SK-N-SH (cell line): ENCODE data around the gene CHD5. TPM values are rescaled to one million over a fixed set of nuclear protein-coding genes. Genes with fewer than 3 reads are reported as not detected.

Experiments used
- CTCF ChIA-PET: fragments of 300-600, 350-600 bp; formaldehyde crosslinking; extraction: SDS; loops from one replicate; lab custom pipeline; 2021; lab: Yijun Ruan, JAX
- POLR2A ChIA-PET: fragments of 350-600 bp; sonication (Branson Sonifier 250); formaldehyde crosslinking; extraction: SDS; loops from one replicate; lab custom pipeline; 2020; ENCODE audit warnings: antibody characterized with exemption, inconsistent platforms; lab: Yijun Ruan, JAX
- DNase-seq: peaks from one replicate; pipeline ENCODE4 v3.0.0; 2012
- H2AFZ ChIP-seq: fragments of 200-600 bp; sonication (generic); 2 replicates; pipeline ENCODE4 v1.8.1; 2016; ENCODE audit warnings: antibody characterized with exemption, mild to moderate bottlenecking, low read depth
- H3F3A ChIP-seq: fragments of 200-600 bp; sonication (generic); replicated peaks from 2 replicates; pipeline ENCODE3; 2016; ENCODE audit warnings: antibody characterized with exemption, mild to moderate bottlenecking; ENCODE audit not compliant: insufficient read depth
- H3K27ac ChIP-seq, 2 experiments: fragments of 200-500 bp in 1 of 2; fragments of 200-600 bp in 1 of 2; sonication (Bioruptor generic) in 1 of 2; sonication (generic), shearing (Covaris generic) in 1 of 2; 2 replicates each; pipeline versions ENCODE4 v1.5.1 to v1.6.1; 2014 to 2016; ENCODE audit warnings: low read depth in 2 of 2, inconsistent platforms in 1 of 2, low read length in 1 of 2, mild to moderate bottlenecking in 1 of 2, mixed read lengths in 1 of 2
- H3K27me3 ChIP-seq: fragments of 200-600 bp; sonication (generic), shearing (Covaris generic); 2 replicates; pipeline ENCODE4 v1.6.1; 2016; ENCODE audit warnings: mixed run types; ENCODE audit not compliant: insufficient read depth
- H3K36me3 ChIP-seq, 2 experiments: fragments of 200-500 bp in 1 of 2; fragments of 200-600 bp in 1 of 2; sonication (Bioruptor generic) in 1 of 2; sonication (generic) in 1 of 2; replicated peaks in 1 of 2; 2 replicates each; pipeline versions ENCODE3 to v1.5.1; 2014 to 2016; ENCODE audit warnings: low read length in 1 of 2, mild to moderate bottlenecking in 1 of 2; ENCODE audit not compliant: insufficient read depth in 2 of 2, control insufficient read depth in 1 of 2
- H3K4me1 ChIP-seq, 2 experiments: fragments of 200-500 bp in 1 of 2; fragments of 200-600 bp in 1 of 2; sonication (Bioruptor generic) in 1 of 2; sonication (generic), shearing (Covaris generic) in 1 of 2; 2 replicates each; pipeline versions ENCODE4 v1.5.1 to v1.6.1; 2014 to 2016; ENCODE audit warnings: low read depth in 1 of 2, low read length in 1 of 2, mixed run types in 1 of 2; ENCODE audit not compliant: insufficient read depth in 2 of 2, control insufficient read depth in 1 of 2
- H3K4me2 ChIP-seq: fragments of 200-600 bp; sonication (generic), shearing (Covaris generic); 2 replicates; pipeline ENCODE4 v1.6.1; 2017; ENCODE audit warnings: mixed run types
- H3K4me3 ChIP-seq, 2 experiments: fragments of 200-500 bp in 1 of 2; fragments of 200-600 bp in 1 of 2; sonication (Bioruptor generic) in 1 of 2; sonication (generic), shearing (Covaris generic) in 1 of 2; 2 replicates each; pipeline versions ENCODE4 v1.5.1 to v1.8.1; 2014 to 2016; ENCODE audit warnings: low read depth in 2 of 2, inconsistent platforms in 1 of 2, low read length in 1 of 2, mild to moderate bottlenecking in 1 of 2, mixed read lengths in 1 of 2, moderate library complexity in 1 of 2
- H3K79me2 ChIP-seq: fragments of 200-600 bp; sonication (generic); 2 replicates; pipeline ENCODE4 v1.8.1; 2017; ENCODE audit warnings: mild to moderate bottlenecking; ENCODE audit not compliant: insufficient read depth
- H3K9ac ChIP-seq: fragments of 200-600 bp; sonication (generic); 2 replicates; pipeline ENCODE4 v1.6.1; 2017; ENCODE audit warnings: mixed run types
- H3K9me2 ChIP-seq: fragments of 200-600 bp; sonication (generic); 2 replicates; pipeline ENCODE4 v1.6.1; 2017; ENCODE audit warnings: mixed run types
- H3K9me3 ChIP-seq: fragments of 200-600 bp; sonication (generic); 2 replicates; pipeline ENCODE4 v1.6.1; 2017; ENCODE audit warnings: mixed run types, mild to moderate bottlenecking, moderate library complexity
- H4K20me1 ChIP-seq: fragments of 200-600 bp; sonication (generic); 2 replicates; pipeline ENCODE4 v1.6.1; 2017; ENCODE audit warnings: mild to moderate bottlenecking, mixed run types; ENCODE audit not compliant: insufficient read depth
- EP300 ChIP-seq, 2 experiments: IDR thresholded peaks; 2 replicates each; pipeline versions ENCODE4 v1.4.0 to v1.6.1; 2012; ENCODE audit warnings: borderline replicate concordance in 1 of 2, low read depth in 1 of 2, low read length in 1 of 2
- JUND ChIP-seq: IDR thresholded peaks from 2 replicates; pipeline ENCODE4 v1.4.0; 2012
- MEF2A ChIP-seq: IDR thresholded peaks from 2 replicates; pipeline ENCODE4 v1.4.0; 2012; ENCODE audit warnings: low read depth, borderline replicate concordance
- MXI1 ChIP-seq: IDR thresholded peaks from 2 replicates; pipeline ENCODE4 v1.6.1; 2012; ENCODE audit warnings: mild to moderate bottlenecking, low read depth, low read length, improper control_type of control experiment
- POLR2AphosphoS5 ChIP-seq: IDR thresholded peaks from 2 replicates; pipeline ENCODE4 v1.6.1; 2012; ENCODE audit warnings: low read depth, low read length
- RCOR1 ChIP-seq: fragments of 150-350 bp; IDR thresholded peaks from 2 replicates; pipeline ENCODE4 v1.6.1; 2017; ENCODE audit warnings: antibody characterized with exemption, low read length
- RFX5 ChIP-seq: IDR thresholded peaks from 2 replicates; pipeline ENCODE4 v1.6.1; 2012; ENCODE audit warnings: mild to moderate bottlenecking, improper control_type of control experiment, low read length
- TAF1 ChIP-seq: IDR thresholded peaks from 2 replicates; pipeline ENCODE4 v1.6.1; 2012; ENCODE audit warnings: low read depth, mild to moderate bottlenecking, low read length, moderate library complexity, borderline replicate concordance
- TEAD4 ChIP-seq: IDR thresholded peaks from 2 replicates; pipeline ENCODE4 v1.4.0; 2012; ENCODE audit warnings: mild to moderate bottlenecking, borderline replicate concordance; ENCODE audit not compliant: insufficient read depth
- YY1 ChIP-seq: IDR thresholded peaks from 2 replicates; pipeline ENCODE4 v1.4.0; 2012; ENCODE audit warnings: low read depth, mild to moderate bottlenecking
- ZBTB33 ChIP-seq: IDR thresholded peaks from 2 replicates; pipeline ENCODE4 v1.4.0; 2012; ENCODE audit warnings: low read depth, borderline replicate concordance
- WGBS: methylation state at CpG from one replicate; pipeline ENCODE4 v1.1.6; 2017; ENCODE audit warnings: low lambda C conversion rate; 5-methylcytosine and 5-hydroxymethylcytosine counted together
- polyA plus RNA-seq, 3 experiments: library from polyadenylated mRNA; depleted of rRNA; stranded (reverse); fragments of >200 nt; gene quantifications; 2 replicates each; pipeline ENCODE4 v1.2.3, GENCODE V29; 2012
- TF ChIP-seq, protein P1 (sequence below): IDR thresholded peaks from 2 replicates; pipeline ENCODE4 v1.4.0; 2012; ENCODE audit warnings: low read depth
- TF ChIP-seq, protein P2 (sequence below): IDR thresholded peaks from 2 replicates; pipeline ENCODE4 v1.4.0; 2012; ENCODE audit warnings: low read depth, borderline replicate concordance
- TF ChIP-seq, protein P3 (sequence below): IDR thresholded peaks from 2 replicates; pipeline ENCODE4 v1.6.1; 2012; ENCODE audit warnings: mild to moderate bottlenecking, low read depth, low read length, moderate library complexity

The CHD5 gene
- polyA plus RNA-seq, 1 of the 3 experiments (the other 2 are of a cell fraction) = 0.26 TPM

DNA sequence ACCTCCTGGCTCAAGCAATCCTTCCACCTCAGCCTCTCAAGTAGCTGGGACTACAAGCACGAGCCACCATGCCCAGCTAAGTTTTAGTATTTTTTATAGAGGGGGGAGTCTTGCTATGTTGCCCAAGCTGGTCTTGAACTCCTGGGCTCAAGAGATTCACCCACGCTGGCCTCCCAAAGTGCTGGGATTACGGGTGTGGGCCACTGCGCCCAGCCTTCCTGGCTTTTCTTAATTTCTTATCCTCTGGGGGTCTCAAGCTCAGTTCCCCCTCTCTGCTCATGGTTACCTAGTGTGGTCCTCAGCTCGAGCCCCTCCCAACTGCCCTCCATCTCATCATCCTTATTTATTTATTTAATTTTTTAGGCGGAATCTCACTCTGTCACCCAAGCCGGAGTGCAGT, 22.1 kb upstream of the CHD5 start (continued):
- TF ChIP-seq, protein P1, sequence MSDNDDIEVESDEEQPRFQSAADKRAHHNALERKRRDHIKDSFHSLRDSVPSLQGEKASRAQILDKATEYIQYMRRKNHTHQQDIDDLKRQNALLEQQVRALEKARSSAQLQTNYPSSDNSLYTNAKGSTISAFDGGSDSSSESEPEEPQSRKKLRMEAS = no peak
- TF ChIP-seq MXI1 (no peak), JUND (no peak), MEF2A (no peak)

DNA sequence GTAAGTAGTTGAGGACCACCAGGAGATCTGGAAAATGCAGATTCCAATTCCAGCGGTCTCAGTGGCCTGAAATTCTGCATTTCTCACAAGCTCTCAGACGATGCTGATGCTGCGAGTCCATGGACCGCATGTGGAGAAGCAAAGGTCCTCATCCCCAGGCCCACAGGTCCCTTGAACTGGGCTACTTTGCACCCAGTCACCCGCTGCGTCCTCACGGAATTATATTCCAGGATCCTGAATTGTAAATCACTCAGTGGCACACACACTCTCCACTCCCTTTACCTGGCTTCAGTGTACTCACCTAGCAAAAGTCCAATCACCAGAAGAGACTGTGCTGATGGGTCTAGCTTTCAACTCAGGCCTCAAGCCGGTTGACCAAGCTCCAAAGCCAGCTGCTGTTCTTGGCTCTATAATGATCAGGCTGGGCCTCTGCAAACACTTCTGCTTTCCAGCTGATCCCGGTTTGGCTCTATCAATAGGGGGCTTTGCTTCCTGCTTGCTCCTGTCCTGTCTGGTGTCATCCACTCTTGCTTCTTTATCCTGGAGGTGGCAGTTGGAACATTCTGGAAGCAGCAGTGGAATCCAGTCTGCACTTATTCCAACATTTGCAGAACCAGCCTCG, 20.2 kb upstream of the CHD5 start:
- H3K79me2 ChIP-seq = peaks cover 46% of the 10 kb centered on the region
- 78% methylated on average over 10 of the region's 10 CpGs for WGBS
- peak overlapping the region; percentile 84 to 87; a peak in 3 of 4 replicates for H3K4me3 ChIP-seq
- H3K9me2 ChIP-seq = no peaks in the 10 kb centered on the region
- peak overlapping the region; percentile 74 to 91 for H3K27ac ChIP-seq
- H3K4me2 ChIP-seq = peak overlapping the region; percentile 69
- TF ChIP-seq RFX5 = no peak
- ChIA-PET POLR2A (no interaction called here), CTCF (interaction anchor here (0.9 to 4.9 kb wide), 6 partner anchors 8 to 44 kb away, joined by 3 to 32 read pairs (median 5); no protein-coding TSS in a partner anchor)
- H3K36me3 ChIP-seq = peaks cover 12 to 23% of the 10 kb centered on the region in 2 experiments
- H3K9me3 ChIP-seq = no peaks in the 10 kb centered on the region
- no peaks in the 10 kb centered on the region for H3K27me3 ChIP-seq
- H2AFZ ChIP-seq = peak overlapping the region; percentile 95
- H3K4me1 ChIP-seq = peaks cover 8 to 17% of the 10 kb centered on the region in 2 experiments; a peak in 3 of 4 replicates
- peaks cover 5% of the 10 kb centered on the region for H3F3A ChIP-seq
- no peak for DNase-seq
- H4K20me1 ChIP-seq = peaks cover 32% of the 10 kb centered on the region
- peak overlapping the region; percentile 98 for H3K9ac ChIP-seq

- Histone ChIP-seq H3K27me3 (no peaks in the 10 kb centered on the region), H3K36me3 (peaks cover 12 to 30% of the 10 kb centered on the region in 2 experiments), H3K4me3 (peak within 1 kb of the TSS; percentile 84 to 87), H3K4me1 (peaks cover 8 to 17% of the 10 kb centered on the region in 2 experiments; a peak in 3 of 4 replicates), H3K79me2 (peaks cover 54% of the 10 kb centered on the region), H3K9ac (peak within 1 kb of the TSS; percentile 98), H3K9me2 (no peaks in the 10 kb centered on the region), H4K20me1 (peaks cover 36% of the 10 kb centered on the region), H3K27ac (peak within 1 kb of the TSS; percentile 74 to 91), H3F3A (peaks cover 5% of the 10 kb centered on the region), H3K9me3 (no peaks in the 10 kb centered on the region), H3K4me2 (peak within 1 kb of the TSS; percentile 76), H2AFZ (peak within 1 kb of the TSS; percentile 95)
- ChIA-PET POLR2A (interaction anchor here (1.6 kb wide), 1 partner anchor 9 kb away, joined by 3 read pairs; no protein-coding TSS in a partner anchor), CTCF (interaction anchor here (0.9 to 6.8 kb wide), 11 partner anchors 9 to 144 kb away, joined by 3 to 52 read pairs (median 5); no protein-coding TSS in a partner anchor)
- DNase-seq = peak; percentile 94
- WGBS = 10% methylated on average over 23 of the region's 53 CpGs
- TF ChIP-seq YY1 (peak; percentile 91), POLR2AphosphoS5 (peak; percentile 86), MXI1 (peak; percentile 92), EP300 (IDR thresholded peaks at IDR 0.05; ENCODE audit: borderline replicate concordance in 1 of 2, low read depth in 1 of 2, low read length in 1 of 2) (0 out of 4 replicates have a peak, but pooled peaks of 1 of the 2 experiments have one; percentile 18), TAF1 (peak; percentile 85), MEF2A (no peak), ZBTB33 (peak; percentile 53; the same call in 1 of the 2 replicates), RCOR1 (peak; percentile 63; the same call in 1 of the 2 replicates), TEAD4 (no peak)
- TF ChIP-seq, protein P2, sequence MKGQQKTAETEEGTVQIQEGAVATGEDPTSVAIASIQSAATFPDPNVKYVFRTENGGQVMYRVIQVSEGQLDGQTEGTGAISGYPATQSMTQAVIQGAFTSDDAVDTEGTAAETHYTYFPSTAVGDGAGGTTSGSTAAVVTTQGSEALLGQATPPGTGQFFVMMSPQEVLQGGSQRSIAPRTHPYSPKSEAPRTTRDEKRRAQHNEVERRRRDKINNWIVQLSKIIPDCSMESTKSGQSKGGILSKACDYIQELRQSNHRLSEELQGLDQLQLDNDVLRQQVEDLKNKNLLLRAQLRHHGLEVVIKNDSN = no peak
- TF ChIP-seq, protein P3, sequence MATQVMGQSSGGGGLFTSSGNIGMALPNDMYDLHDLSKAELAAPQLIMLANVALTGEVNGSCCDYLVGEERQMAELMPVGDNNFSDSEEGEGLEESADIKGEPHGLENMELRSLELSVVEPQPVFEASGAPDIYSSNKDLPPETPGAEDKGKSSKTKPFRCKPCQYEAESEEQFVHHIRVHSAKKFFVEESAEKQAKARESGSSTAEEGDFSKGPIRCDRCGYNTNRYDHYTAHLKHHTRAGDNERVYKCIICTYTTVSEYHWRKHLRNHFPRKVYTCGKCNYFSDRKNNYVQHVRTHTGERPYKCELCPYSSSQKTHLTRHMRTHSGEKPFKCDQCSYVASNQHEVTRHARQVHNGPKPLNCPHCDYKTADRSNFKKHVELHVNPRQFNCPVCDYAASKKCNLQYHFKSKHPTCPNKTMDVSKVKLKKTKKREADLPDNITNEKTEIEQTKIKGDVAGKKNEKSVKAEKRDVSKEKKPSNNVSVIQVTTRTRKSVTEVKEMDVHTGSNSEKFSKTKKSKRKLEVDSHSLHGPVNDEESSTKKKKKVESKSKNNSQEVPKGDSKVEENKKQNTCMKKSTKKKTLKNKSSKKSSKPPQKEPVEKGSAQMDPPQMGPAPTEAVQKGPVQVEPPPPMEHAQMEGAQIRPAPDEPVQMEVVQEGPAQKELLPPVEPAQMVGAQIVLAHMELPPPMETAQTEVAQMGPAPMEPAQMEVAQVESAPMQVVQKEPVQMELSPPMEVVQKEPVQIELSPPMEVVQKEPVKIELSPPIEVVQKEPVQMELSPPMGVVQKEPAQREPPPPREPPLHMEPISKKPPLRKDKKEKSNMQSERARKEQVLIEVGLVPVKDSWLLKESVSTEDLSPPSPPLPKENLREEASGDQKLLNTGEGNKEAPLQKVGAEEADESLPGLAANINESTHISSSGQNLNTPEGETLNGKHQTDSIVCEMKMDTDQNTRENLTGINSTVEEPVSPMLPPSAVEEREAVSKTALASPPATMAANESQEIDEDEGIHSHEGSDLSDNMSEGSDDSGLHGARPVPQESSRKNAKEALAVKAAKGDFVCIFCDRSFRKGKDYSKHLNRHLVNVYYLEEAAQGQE = 0 out of 2 replicates have a peak, but pooled peaks have one; percentile 51
Measured at GRCh38 chr1:6199298-6200187, 19.4 kb upstream of the CHD5 start, which contains the start of gene RPL22. Gene RPL22 (minus strand): TSS chr1:6199595. CDS start chr1:6199573, 22 bp downstream.
